Measurements from ENCODE around the gene ZNF580.

ZNF580 gene

GRCh38 chr19:55640577-55641425 lies at the start of gene ZNF580:
Gene ZNF580 (plus strand): TSS chr19:55641002. CDS start chr19:55642509, 1,507 bp downstream.
- DNase-seq, result peak; percentile 63

DNA sequence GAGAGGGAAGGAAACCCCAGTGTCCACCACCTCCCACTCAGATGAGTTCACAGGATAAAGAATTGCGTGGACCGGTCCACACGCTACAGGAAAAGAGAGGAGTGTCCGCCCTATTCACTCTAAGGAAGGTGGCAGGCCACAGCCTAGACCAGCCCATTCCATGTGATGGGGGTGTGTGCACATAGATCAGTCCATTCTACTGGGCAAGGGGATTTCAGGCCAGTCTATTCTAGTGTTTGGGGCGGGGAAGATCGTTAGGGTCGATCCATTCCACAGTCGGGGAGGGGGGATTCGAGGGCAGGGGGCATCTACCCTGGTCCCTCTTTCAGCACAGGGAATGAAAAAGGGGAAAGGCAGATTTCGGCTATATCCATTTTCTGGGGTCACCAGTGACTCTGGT lies 49.2 kb upstream of the ZNF580 start:
- DNase-seq, result no peak

GRCh38 chr19:55592391-55593090 lies 48.3 kb upstream of the ZNF580 start:
- DNase-seq, result no peak

GRCh38 chr19:55593096-55593772 lies 47.6 kb upstream of the ZNF580 start:
- no peak for DNase-seq

DNA sequence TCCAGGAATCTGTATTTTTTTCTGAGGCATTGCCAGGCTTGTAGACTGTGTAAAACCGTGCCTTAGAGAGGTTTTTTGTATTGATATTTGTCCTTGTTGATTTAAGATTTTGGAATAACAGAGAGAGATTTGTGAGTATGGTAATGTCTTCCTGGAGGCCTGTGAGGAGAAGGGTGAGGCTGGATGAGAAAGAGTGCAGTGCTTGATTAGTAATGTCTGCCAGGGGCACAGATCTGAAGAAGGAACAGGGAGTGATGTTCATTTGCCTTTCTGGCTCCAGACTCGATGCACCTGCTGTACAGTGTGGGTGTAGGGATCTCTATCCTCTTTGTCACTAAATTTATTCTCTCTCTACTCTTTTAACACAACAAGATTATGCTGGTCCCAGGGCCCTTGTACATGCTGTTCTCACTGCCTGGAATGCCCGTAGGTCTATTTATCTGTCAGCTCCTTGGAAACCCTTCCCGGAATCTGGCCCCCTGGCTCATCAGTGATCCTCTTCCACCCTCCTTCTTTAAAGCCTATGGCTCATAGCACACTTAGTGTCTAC lies 45.7 kb upstream of the ZNF580 start:
- no peak for DNase-seq

GRCh38 chr19:55596304-55596703 lies 44.5 kb upstream of the ZNF580 start:
- no peak for DNase-seq

DNA sequence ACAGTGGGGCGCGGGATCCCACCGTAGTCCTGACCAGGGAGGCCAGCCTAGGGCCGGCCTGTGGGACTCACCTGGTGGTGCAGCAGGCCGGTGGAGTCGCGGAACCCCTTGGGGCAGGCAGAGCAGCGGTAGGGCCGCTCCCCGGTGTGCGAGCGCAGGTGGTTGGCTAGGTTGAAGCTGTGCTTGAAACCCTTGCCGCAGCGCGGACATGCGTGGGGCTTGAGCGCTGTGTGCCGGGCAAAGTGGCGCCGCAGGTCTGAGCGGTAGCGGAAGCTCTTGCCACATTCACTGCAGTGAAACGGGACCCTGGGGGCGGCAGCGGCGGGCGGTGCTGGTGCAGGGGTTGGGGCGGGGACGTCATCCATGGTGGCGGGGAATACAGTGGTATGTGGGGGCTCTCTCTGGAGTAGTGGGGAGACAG lies 43.3 kb upstream of the ZNF580 start:
- no peak for DNase-seq

DNA sequence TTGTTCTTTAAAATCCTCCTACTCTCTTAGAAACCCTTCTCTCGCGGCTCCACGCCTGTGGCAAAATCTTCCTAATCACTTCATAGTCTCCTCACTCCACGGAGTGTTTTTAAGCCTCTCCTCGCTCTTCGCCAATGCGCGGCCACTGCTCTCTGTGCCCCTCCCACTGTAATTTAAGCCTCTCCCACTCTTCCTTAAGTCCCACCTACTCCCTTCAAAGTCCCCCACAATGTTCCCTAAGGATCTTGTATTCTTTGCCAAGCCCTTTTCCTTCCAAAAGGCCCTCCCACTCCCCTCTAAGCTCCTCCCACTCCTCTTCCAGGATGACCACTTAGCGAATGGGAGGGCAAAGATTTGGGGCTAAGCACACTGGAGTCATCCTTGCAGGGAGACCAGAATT lies 42.8 kb upstream of the ZNF580 start:
- no peak for DNase-seq

GRCh38 chr19:55598719-55599467 lies 41.9 kb upstream of the ZNF580 start:
- peak; percentile 85 for DNase-seq

- peak; percentile 96 for DNase-seq
Observed at GRCh38 chr19:55599468-55599841, 41.3 kb upstream of the ZNF580 start, which contains the start of gene FIZ1. Gene FIZ1 (minus strand): TSS chr19:55599517. CDS start chr19:55597865, 1,652 bp downstream.

DNA sequence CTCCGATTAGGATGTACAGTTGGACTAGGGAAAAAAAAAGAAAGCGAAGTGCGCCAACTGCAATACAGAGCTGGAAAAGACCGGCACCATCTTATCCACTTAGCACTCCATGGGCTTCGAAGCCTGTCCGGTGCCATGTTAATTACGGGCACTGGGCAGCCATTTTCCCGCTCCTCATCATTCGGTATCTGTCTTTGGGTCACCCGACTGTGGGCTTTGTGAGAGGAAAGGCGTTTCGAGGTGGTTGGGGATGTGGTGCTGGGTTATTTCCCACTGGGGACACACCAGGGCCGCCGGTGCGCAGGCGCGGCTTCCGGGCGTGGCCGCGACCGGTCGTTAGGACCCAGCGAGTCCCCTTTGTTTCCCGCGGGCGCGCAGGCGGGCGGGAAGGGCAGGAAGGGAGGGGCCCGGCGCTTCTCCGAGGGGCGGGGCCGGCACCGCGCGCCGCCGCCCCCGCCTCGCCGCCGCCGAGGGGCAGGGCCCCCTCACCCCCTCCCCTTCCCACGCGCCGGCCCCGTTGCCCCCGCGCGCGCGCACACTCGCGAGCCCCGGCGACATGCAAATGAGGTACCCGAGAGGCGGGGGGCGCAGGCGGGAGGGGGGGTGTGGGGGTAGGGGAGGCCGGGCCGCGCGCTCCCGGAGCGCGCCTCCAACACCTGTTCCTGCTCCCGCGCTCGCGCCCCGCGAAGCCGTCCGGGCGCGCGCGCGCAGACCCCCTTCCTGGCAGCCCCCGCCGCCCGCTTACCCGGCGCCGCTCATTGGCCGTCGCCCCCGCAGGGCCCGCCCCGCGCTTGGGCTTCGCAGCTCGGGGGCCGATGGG lies 40.8 kb upstream of the ZNF580 start, which contains the start of gene ZNF524:
Gene ZNF524, plus strand, starts transcription at position 447 of the 820 bp plus-strand sequence. CDS start 1,825 bp downstream, outside the sequence.
- DNase-seq, result peak; percentile 90

DNA sequence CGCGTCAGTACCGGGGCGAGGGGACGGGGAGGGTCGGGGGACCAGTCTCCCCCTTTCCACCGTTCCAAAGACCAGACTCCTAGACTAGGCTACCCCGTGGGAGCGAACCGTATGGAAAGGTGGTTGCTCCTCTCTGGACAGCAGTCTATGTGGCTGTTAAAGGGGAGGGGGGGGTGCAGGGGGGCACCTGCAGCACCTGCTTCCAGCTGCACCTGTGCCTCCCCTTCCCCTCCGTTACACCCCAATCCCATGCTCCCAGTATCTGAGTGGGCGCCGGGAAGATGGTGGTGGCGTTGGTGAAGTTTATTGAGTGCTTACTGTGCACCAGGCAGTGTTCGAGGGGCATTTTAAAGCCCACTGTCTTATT lies 40.2 kb upstream of the ZNF580 start:
- no peak for DNase-seq

GRCh38 chr19:55601084-55601483 lies 39.7 kb upstream of the ZNF580 start:
- no peak for DNase-seq

- DNase-seq, result no peak
Observed at GRCh38 chr19:55602104-55603001, 38.4 kb upstream of the ZNF580 start.

- DNase-seq, result no peak
Observed at GRCh38 chr19:55603115-55603514, 37.7 kb upstream of the ZNF580 start.

DNA sequence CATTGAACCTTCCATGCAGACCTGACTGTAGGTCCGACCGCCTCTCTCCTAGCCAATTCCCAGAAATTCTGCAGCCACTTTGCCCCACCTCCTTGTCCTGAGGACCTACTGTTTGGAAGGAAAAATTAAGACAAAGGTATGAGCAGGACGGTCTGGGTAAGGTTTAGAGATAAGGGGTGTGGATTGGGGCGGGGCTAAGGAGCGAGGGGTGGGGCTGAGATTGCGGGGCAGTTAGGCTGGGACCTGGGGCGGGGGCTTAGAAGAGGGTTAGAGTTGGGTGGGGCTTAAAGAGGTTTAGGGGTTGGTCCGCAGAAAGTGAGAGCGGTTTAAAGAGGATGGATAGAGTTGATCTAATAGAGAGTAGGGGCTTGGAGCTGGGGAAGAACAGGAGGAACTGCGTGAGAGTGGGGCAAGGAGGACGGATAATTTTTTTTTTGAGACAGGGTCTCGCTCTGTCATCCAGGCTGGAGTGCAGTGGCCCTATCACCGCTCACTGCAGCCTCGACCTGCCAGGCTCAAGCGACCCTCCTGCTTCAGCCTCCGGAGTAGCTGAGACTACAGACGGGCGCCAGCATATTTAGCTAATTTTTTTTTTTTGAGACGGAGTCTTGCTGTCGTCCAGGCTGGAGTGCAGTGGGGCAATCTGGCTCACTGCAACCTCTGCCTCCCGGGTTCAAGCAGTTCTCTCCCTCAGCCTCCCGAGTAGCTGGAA lies 37.1 kb upstream of the ZNF580 start:
- no peak for DNase-seq

GRCh38 chr19:55605207-55605636 lies 35.6 kb upstream of the ZNF580 start:
- DNase-seq, result peak; percentile 96

- peak; percentile 49 for DNase-seq
Observed at GRCh38 chr19:55605637-55606470, 34.9 kb upstream of the ZNF580 start, which contains the start of gene ZNF865. Gene ZNF865 (plus strand): TSS chr19:55605647. CDS start chr19:55613619, 7,972 bp downstream.

DNA sequence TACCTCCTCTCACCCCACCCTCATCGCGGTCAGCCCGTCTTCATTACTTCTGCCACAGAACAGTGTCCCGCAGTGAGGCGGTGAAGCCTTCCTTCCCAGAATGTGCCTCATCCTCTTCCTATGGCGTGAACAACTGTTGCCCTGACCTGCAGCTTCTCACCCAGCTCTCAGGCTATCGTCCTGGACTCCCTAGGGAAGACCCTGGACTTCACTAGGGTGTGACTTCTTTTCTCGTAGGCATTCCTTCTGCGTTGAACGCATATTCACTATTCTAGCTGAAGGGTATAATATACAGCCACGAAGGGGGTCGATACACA lies 34.4 kb upstream of the ZNF580 start:
- no peak for DNase-seq

Measured in NCI-H345 (cell line).